IPS-NIHi7 (cell line): ENCODE results near the gene ZNF148.

Experiments used
- DNase-seq: peaks from one replicate; pipeline ENCODE4 v3.0.0; 2012; ENCODE audit warnings: mixed read lengths; ENCODE audit errors: extremely low spot score

The ZNF148 gene

DNA sequence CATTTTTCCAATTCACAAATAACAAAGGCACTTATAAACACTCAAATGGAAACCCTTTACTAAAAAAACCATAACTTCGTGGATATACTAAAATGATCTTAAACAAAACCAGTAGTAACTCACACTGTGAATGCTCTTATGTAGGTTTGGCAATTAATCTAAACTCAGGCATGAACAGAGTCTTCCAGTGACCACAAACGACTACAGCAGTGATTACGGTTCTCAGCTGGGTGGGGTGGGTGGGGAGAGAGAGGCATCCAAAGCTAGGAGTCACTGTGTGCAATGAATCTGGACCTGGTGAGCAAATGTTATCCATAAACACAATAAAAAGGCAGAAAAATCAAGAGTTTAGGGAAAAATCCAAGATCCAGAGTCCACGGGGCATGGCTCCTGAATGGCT is 183.9 kb downstream of the ZNF148 start:
- DNase-seq: no peak

DNA sequence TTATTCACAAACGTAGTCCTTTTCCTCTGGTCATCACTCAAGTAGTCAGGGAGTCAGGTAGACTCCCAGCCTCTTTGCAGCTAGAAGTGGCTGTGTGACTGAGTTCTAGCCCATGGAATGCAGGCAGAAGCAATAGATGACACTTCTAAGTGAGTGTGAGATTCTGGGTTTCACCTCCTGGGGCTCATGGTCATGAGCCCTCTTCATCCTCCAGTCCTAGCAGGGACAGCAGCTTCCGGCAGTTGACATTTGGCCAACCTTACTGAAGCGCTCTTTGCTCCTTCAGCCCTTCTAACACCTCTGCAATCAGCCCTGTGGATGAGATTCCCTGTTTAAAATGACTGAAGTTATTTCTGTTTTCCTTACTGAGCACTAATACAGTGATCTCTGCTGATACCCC is 184.3 kb downstream of the ZNF148 start:
- no peak for DNase-seq

DNA sequence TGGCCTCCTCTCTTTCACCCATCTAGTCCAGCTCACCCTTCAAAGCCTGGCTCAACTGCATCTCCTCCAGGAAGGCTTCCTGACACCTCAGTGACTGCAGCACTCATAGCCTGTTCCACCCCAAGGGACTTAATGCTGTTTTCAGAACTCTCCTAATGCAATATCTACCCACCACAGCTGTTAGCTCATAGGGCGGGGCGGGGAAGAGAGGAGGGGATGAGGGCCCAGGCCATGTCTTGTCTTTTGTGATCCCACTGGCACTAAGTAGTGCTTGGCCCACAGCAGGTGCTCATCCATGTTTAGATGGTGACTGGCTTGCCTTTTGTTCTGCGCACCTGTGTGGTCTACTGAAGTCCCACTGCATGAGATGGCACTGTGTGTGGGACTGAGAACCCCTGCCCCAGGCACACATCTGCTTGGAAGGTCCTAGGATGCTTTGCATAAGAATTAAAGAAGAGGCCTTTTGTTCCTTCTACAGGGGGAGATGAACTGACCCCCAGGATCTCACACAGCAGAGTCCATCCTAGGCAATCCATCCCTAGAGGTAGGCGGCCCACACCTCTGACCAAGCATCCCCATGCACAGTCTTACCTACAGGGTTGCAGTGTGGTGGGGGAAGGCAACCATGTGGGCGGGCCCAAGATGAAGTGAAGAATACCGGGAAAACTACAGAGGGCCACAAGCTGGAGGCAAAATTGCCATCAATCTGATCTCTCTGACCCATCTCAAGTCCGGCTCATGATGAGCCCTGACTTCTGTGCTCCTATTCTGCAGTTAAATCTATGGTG is 185.6 kb downstream of the ZNF148 start:
- DNase-seq: no peak

DNA sequence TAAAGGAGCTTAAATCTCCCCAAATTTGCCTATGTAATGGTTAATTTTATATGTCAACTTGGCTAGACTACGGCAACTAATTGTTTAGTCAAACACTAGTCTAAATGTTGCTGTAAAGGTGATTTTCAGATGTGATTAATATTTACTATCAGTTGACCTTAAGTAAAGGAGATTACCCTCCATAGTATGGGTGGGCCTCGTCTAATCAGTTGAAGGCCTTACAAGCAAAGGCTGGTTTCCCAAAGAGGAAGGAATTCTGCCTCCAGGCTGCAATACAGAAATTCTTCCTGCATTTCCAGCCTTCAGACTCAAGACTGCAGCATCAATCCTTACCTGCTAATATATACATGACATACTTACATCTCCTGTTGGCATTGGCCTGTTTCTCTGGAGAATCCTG is 186.2 kb downstream of the ZNF148 start:
- no peak for DNase-seq

DNA sequence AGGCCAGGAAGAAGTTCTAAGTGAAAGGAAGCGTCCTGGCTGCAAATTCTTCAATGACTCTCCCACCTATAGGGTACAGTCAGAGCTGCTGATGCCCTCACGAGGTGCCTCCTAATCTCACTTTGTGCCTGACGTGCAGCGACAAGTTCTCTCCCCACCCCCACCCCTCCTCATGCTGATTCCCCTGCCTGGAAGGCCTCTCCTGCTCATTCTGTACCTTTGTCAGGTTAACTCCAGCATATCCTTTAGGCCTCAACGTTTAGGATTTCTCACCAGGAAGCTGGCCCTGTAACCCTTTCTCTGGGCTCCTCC is 187.6 kb downstream of the ZNF148 start:
- no peak for DNase-seq

DNA sequence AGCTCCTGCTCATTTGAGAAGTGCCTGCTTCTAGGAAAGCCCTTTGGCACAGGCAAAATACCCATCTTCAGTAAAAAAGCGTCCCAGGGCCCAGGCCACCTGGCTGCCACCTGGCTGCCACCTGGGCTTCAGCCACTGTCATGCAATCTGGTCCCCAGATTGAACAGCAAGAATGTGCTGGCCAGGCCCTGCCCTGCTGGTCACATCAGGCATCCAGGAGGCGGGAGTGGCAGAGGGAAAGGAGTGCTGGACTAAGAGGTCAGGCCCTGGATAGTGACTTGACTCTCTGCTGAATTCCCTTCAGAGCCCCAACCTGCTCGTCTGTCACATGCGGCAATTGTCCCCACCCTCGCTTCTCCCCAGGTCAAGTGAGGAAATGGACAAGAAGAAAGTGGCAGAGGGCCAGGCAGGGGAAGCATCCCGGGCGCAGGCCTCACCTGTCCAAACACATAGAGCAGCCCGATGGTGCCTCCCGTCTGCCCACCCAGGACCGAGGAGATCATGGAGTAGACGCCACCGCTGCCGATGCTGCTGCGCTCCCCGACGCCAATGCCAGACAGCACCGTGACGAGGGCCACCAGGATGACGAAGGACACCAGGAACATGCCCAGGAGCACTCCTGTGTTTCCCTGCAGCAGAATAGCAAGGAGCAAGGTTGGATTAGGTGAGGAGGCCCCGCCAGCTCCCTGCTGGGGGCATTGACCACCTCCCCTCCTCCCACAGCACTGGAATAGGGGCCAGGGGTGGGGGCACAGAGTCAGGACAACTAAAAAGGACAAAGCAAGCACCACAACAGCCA is 188.1 kb downstream of the ZNF148 start:
- DNase-seq: no peak

DNA sequence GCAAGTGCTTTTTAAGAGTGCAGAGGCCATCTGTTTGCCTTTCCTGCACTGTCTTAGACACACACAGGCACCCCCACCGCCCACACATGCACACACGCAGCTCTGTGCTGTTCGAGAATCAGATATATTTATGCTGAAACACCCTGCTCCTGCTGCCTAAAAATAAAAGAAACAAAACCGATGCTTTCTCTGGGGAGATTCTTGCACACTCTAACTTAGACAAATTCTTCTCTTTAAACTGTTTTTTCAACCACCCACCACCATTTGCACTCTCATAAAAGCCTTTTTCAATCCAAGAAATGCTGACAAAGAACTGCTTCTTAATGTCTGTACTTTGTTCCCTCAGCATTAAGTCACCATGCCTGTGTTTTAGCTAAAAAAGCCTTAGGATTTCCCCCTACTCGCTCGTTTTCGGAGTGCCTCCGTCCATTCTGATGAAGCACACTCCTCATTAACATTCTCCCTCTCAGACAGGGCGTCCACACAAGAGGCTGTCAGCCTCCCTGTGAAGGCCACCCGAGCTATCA is 188.8 kb downstream of the ZNF148 start:
- DNase-seq: no peak

DNA sequence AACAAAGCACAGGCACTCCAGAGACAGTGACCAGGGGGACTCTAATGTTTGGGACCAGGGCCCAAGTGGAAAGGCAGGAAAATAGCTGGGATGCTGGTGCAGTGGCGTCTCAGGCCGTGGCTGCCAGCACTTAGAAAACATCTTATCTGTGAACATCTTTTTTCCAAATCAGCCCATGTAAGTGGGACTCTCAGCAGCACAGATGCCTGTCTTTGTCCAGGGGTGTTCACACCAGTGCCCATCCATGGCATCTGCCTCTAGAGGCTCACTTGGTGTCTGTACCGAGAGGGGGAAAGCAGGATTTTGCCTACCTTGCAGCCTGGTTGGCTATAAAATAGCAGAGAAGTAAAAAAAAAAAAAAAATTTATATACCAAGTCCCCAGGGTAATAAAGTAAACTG is 189.3 kb downstream of the ZNF148 start:
- no peak for DNase-seq

DNA sequence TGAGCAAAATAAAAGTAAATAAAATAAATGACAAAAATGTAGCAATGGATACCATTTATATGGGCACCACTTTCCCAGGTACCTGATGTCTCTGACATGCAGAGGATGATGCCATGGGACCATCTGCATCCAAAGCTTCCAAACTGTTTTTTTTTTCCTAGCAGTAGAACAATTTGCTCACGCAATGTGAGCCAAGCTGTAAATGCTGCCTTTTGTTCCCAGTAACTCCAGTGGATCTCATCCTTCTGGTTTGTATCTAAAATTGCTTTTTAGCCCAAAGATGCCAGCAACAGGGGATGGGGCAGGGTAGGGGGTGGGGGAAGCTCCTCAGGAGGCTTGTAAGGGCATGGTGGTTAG is 195.3 kb downstream of the ZNF148 start:
- no peak for DNase-seq

DNA sequence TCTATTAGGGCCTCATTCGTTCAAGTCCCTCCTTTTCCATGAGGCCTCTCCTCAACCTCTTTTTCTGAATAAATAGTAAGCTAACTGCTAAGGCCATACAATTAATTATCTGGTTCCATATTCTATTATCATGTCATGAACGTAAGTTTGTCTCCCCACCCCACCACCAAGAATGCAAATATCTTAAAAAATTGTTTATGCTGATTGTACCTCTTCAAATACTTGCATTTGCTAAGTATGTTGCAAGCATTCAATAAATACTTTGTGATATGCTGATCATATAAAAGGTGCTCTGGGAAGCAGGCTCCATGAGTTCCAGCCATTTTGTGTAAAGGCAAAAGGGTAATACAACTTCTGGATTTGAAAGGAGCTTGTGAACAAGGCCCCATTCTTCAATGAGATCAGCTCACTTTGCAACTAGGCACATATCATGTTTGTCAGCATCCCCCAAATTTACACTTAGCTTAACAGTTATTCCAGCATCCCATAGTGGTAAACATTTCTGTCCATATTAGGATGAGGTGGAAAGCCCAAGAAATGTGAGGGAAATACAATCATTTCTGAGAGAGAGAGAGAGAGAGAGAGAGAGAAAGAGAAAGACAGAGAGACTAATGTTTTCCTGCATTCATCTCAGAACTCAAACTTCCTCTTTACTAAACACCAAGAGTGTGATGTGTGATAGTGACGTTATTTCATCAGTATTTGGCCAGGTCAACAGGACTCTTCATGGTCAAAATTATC is 195.8 kb downstream of the ZNF148 start:
- no peak for DNase-seq

DNA sequence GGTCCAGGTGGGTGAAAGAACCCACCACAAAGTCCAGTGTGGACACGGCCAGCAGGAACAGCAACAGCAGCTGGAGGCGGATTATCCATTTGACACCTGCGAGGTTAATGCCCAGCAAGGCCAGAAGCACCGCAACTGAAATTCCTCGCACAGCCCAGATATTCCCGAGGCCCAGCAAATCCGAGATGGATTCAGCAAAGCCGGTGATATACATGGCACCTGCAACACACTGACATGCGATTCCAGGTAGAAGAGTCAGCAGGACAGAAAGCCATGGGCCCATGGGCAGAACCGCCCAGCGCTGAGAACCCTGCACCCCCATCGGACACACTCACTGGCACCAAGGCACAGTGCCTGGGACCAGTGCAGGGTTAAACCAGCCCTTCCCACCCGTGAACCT is 197.4 kb downstream of the ZNF148 start:
- DNase-seq: no peak
